Fibroblast of lung (primary cell): ENCODE data around the gene MISP3.
"Not testable (repeated sequence)": the region's sequence is repeated elsewhere in the genome, so short reads cannot be mapped to it uniquely, and the experiment has no call there.

Experiments used
- CTCF ChIP-seq, 2 donors: IDR thresholded peaks in 1 of 2; conservative IDR thresholded peaks in 1 of 2; 1 replicate in 1 of 2; 2 replicates in 1 of 2; pipeline ENCODE4 v1.5.1; 2011 to 2012; ENCODE audit warnings: low read length in 2 of 2, control low read depth in 1 of 2, inconsistent platforms in 1 of 2, low read depth in 1 of 2, mild to moderate bottlenecking in 1 of 2
- EZH2 ChIP-seq: IDR thresholded peaks from 2 replicates; pipeline ENCODE4 v1.5.1; 2012; ENCODE audit warnings: low read length, control low read depth, mild to moderate bottlenecking; ENCODE audit errors: missing control alignments

- peak; percentile 47 to 62 for TF ChIP-seq CTCF (conservative IDR thresholded peaks at IDR 0.05 in 1 of 2, IDR thresholded peaks at IDR 0.05 in 1 of 2; ENCODE audit: low read depth in 1 of 2, low read length in 2 of 2)
- TF ChIP-seq EZH2, result not testable (repeated sequence)
Measured at GRCh38 chr19:14042659-14043608, 29.7 kb upstream of the MISP3 start.
